Measurements from ENCODE around the gene STX8.
"Not testable (repeated sequence)": the region's sequence is repeated elsewhere in the genome, so short reads cannot be mapped to it uniquely, and the experiment has no call there.

Gene STX8, protein sequence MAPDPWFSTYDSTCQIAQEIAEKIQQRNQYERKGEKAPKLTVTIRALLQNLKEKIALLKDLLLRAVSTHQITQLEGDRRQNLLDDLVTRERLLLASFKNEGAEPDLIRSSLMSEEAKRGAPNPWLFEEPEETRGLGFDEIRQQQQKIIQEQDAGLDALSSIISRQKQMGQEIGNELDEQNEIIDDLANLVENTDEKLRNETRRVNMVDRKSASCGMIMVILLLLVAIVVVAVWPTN

GRCh38 chr17:9575381-9576101 lies at the start of gene STX8:
TSS of gene STX8 (minus strand) at chr17:9575820. CDS start at chr17:9575808, 12 bp downstream.
- peak; percentile 71 for TF ChIP-seq POLR2A (IDR thresholded peaks at IDR 0.05; ENCODE audit: low read depth, low read length)
- FAIRE-seq = peak; percentile 55
- peak; percentile 82 for DNase-seq (ENCODE audit: insufficient read length, low spot score)

DNA sequence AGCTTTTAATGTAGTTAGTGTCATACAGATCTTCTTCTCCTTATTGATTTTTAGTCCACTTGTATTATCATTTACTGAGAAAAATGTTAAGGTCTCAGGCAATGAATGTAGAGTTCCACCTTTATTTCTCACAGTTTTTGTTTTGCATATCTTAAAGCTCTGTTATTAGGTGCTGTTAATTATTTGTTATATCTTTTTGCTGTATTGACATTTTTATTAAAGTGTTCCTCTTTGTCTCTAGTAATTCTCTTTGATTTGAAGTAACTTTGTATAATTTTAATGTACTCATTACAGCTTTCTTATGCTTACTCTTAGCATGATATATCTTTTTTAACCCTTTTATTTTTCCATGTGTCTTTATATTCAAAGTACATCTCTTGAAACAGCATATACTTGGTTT lies 47.3 kb upstream of the STX8 start:
- TF ChIP-seq POLR2A (IDR thresholded peaks at IDR 0.05; ENCODE audit: low read depth, low read length) = no peak
- no peak for DNase-seq (ENCODE audit: insufficient read length, low spot score)
- FAIRE-seq = no peak

DNA sequence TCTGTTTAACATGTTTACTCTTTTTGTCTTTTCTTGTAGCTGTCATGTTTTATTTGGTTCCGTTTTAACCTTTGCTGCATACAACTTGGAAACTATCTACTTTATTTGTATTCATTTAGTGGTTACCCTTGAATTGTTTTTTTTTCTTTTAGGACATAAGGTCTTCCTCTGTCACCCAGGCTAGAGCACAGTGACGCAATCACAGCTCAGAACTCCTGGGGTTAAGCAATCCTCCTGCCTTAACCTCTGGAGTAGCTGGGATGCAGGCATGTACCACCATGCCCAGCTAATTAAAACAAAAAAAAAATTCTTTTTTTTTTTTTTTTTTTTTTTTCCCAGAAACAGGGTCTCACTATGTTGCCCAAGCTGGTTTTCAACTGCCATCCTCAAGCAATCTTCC lies 39.9 kb upstream of the STX8 start:
- no peak for TF ChIP-seq POLR2A (IDR thresholded peaks at IDR 0.05; ENCODE audit: low read depth, low read length)
- no peak for DNase-seq (ENCODE audit: insufficient read length, low spot score)
- no peak for FAIRE-seq

GRCh38 chr17:9612006-9612405 lies 36.4 kb upstream of the STX8 start:
- no peak for FAIRE-seq
- no peak for TF ChIP-seq POLR2A (IDR thresholded peaks at IDR 0.05; ENCODE audit: low read depth, low read length)
- DNase-seq (ENCODE audit: insufficient read length, low spot score) = no peak

GRCh38 chr17:9611557-9611956 lies 35.9 kb upstream of the STX8 start:
- no peak for TF ChIP-seq POLR2A (IDR thresholded peaks at IDR 0.05; ENCODE audit: low read depth, low read length)
- no peak for DNase-seq (ENCODE audit: insufficient read length, low spot score)
- FAIRE-seq = no peak

DNA sequence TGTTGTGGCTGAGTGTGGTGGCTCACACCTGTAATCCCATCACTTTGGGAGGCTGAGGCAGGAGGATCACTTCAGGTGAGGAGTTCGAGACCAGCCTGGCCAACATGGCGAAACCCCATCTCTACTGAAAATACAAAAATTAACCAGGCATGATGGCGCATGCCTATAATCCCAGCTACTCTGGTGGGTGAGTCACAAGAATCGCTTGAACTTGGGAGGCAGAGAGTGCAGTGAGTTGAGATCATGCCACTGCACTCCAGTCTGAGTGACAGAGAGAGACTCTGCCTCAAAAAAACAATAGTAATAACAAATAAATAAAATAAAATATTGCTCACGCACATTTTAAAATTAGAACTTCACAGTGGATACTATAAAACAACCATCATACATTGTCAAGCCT lies 31.4 kb upstream of the STX8 start:
- not testable (repeated sequence) for FAIRE-seq; DNase-seq (ENCODE audit: insufficient read length, low spot score)

GRCh38 chr17:9606453-9606852 lies 30.8 kb upstream of the STX8 start:
- FAIRE-seq = no peak
- DNase-seq (ENCODE audit: insufficient read length, low spot score) = no peak
- TF ChIP-seq POLR2A (IDR thresholded peaks at IDR 0.05; ENCODE audit: low read depth, low read length) = no peak

DNA sequence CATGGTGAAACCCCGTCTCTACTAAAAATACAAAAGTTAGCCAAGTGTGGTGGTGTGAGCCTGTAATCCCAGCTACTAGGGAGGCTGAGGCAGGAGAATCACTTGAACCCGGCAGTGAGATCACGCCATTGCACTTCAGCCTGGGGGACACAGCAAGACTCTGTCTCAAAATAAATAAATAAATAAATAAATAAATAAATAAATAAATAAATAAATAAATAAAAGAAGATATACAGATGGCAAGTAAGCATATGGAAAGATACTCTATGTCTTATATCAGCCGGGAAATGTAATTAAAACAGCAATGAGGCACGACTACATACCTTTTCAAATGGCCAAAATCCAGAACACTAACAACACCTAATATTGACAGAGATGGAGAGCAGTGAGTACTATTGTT lies 29.0 kb upstream of the STX8 start:
- not testable (repeated sequence) for DNase-seq (ENCODE audit: insufficient read length, low spot score); FAIRE-seq

DNA sequence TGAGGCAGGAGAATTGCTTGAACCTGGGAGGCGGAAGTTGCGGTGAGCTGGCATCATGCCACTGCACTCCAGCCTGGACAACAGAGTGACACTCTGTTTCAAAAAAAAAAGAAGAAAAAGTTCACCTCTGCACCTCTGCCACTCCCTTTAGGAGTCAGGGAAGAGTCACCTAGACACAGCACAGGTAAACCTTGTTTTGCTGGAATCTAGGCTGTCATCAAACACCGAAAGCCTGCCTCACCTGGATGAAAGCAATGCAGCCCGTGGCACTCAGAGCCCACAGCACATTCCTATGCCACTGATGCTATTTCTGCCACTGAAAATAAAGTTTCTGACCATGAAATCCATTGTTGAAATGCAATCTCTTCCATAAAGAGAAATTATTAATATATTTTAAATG lies 23.0 kb upstream of the STX8 start:
- no peak for TF ChIP-seq POLR2A (IDR thresholded peaks at IDR 0.05; ENCODE audit: low read depth, low read length)
- no peak for DNase-seq (ENCODE audit: insufficient read length, low spot score)
- no peak for FAIRE-seq

- DNase-seq (ENCODE audit: insufficient read length, low spot score); FAIRE-seq: not testable (repeated sequence)
Measured at GRCh38 chr17:9597638-9598037, 22.0 kb upstream of the STX8 start.

GRCh38 chr17:9594065-9594464 lies 18.4 kb upstream of the STX8 start:
- no peak for TF ChIP-seq POLR2A (IDR thresholded peaks at IDR 0.05; ENCODE audit: low read depth, low read length)
- DNase-seq (ENCODE audit: insufficient read length, low spot score) (no peak), FAIRE-seq (no peak)

DNA sequence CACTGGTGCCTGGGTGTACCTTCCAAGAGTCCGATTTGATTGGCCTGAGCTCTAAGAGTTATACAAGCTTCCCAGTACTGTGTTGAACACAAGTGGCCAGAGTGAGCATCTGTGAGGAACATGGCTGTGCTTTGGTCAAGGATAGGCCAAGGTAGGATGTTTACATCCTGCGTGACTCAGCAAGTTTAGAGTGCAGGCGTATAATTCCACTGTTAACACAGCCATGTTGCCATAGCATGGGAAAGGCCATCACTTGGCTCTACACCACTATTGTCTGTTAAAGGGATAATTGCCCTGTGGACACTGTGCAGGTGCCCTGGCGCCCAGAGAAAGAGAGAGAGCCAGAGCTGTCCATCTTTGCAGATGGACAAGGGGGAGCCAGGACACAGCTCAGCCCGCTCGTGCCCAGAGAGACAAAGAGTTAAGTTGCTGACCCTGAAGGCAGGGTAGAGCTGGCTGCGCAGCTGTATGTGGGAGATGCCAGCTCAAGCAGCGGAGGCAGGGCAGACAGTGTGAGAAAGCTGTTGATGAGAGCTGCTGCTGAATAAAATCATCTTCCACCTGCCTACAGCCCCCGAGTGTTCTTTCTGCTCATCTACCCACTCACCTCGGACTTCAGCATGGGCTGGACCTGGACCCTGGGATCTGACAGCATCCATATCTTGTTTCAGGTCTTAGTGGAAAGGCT lies 12.5 kb upstream of the STX8 start:
- TF ChIP-seq POLR2A (IDR thresholded peaks at IDR 0.05; ENCODE audit: low read depth, low read length) = no peak
- no peak for FAIRE-seq

GRCh38 chr17:9577373-9577709 lies 1.7 kb upstream of the STX8 start:
- no peak for TF ChIP-seq POLR2A (IDR thresholded peaks at IDR 0.05; ENCODE audit: low read depth, low read length)
- DNase-seq (ENCODE audit: insufficient read length, low spot score) (no peak), FAIRE-seq (no peak)

More for the DNA sequence above, 12.5 kb upstream of the STX8 start:
- DNase-seq (ENCODE audit: insufficient read length, low spot score) = no peak

GRCh38 chr17:9576521-9577372 lies 1.1 kb upstream of the STX8 start, which contains the start of gene CFAP52:
TSS of gene CFAP52 (plus strand) at chr17:9576642. CDS start at chr17:9576696, 54 bp downstream.
- TF ChIP-seq POLR2A (IDR thresholded peaks at IDR 0.05; ENCODE audit: low read depth, low read length) = no peak
- peak; percentile 78 for DNase-seq (ENCODE audit: insufficient read length, low spot score)
- peak; percentile 6 for FAIRE-seq
